Measurements from ENCODE around the gene PAX2. TPM values are rescaled to one million over a fixed set of nuclear protein-coding genes. Genes with fewer than 3 reads are reported as not detected.
"Not testable (repeated sequence)": the region's sequence is repeated elsewhere in the genome, so short reads cannot be mapped to it uniquely, and the experiment has no call there.

The PAX2 gene
- not detected for total RNA-seq

- DNase-seq (ENCODE audit: low spot score in 2 of 2), result no peak
- Histone ChIP-seq H3K36me3 (no peaks in the 10 kb centered on the region), H3K9me3 (no peaks in the 10 kb centered on the region), H3K27ac (no peak within 1 kb of the TSS), H3K27me3 (peaks cover 100% of the 10 kb centered on the region), H3K4me1 (peaks cover 72% of the 10 kb centered on the region), H3K4me3 (peak within 1 kb of the TSS; percentile 42)
- TF ChIP-seq POLR2A (IDR thresholded peaks at IDR 0.05) (no peak), CTCF (IDR thresholded peaks at IDR 0.05) (no peak), POLR2AphosphoS5 (IDR thresholded peaks at IDR 0.05) (no peak), EP300 (IDR thresholded peaks at IDR 0.05) (no peak)
- 2% methylated on average over 56 of the region's 75 CpGs for WGBS
Measured at GRCh38 chr10:100744987-100745881, at the start of gene PAX2. TSS of gene PAX2 (plus strand) at chr10:100745582. CDS start at chr10:100746261, 679 bp downstream.

GRCh38 chr10:100696477-100696901, 48.9 kb upstream of the PAX2 start:
- no peak overlapping the region for H3K4me3 ChIP-seq
- WGBS, result 36% methylated on average over 2 of the region's 2 CpGs

GRCh38 chr10:100697070-100697469, 48.3 kb upstream of the PAX2 start:
- H3K4me1 ChIP-seq, result no peaks in the 10 kb centered on the region
- DNase-seq (ENCODE audit: low spot score in 2 of 2), result no peak
- H3K9me3 ChIP-seq, result no peaks in the 10 kb centered on the region
- no peaks in the 10 kb centered on the region for H3K36me3 ChIP-seq
- TF ChIP-seq POLR2AphosphoS5 (IDR thresholded peaks at IDR 0.05) (no peak), POLR2A (IDR thresholded peaks at IDR 0.05) (no peak), EP300 (IDR thresholded peaks at IDR 0.05) (no peak), CTCF (IDR thresholded peaks at IDR 0.05) (no peak)
- peaks cover 46% of the 10 kb centered on the region for H3K27me3 ChIP-seq
- H3K4me3 ChIP-seq, result no peak overlapping the region
- no peak overlapping the region for H3K27ac ChIP-seq
- 67% methylated on average over 1 of the region's 1 CpG for WGBS

More at GRCh38 chr10:100696477-100696901, 48.9 kb upstream of the PAX2 start:
- Histone ChIP-seq H3K27me3 (peaks cover 49% of the 10 kb centered on the region), H3K27ac (no peak overlapping the region), H3K4me1 (no peaks in the 10 kb centered on the region), H3K9me3 (no peaks in the 10 kb centered on the region), H3K36me3 (no peaks in the 10 kb centered on the region)
- DNase-seq (ENCODE audit: low spot score in 2 of 2), result no peak
- no peak for TF ChIP-seq CTCF (IDR thresholded peaks at IDR 0.05)

- H3K4me1 ChIP-seq, result no peaks in the 10 kb centered on the region
- WGBS, result 70% methylated on average over 4 of the region's 4 CpGs
- no peak overlapping the region for H3K4me3 ChIP-seq
- no peak for TF ChIP-seq POLR2A (IDR thresholded peaks at IDR 0.05)
- TF ChIP-seq EP300 (IDR thresholded peaks at IDR 0.05), result no peak
- TF ChIP-seq CTCF (IDR thresholded peaks at IDR 0.05), result no peak
- TF ChIP-seq POLR2AphosphoS5 (IDR thresholded peaks at IDR 0.05), result no peak
- H3K36me3 ChIP-seq, result no peaks in the 10 kb centered on the region
- H3K27ac ChIP-seq, result no peak overlapping the region
- peaks cover 42% of the 10 kb centered on the region for H3K27me3 ChIP-seq
- no peak for DNase-seq (ENCODE audit: low spot score in 2 of 2)
- no peaks in the 10 kb centered on the region for H3K9me3 ChIP-seq
Measured at GRCh38 chr10:100697631-100698030, 47.8 kb upstream of the PAX2 start.

- H3K4me1 ChIP-seq; H3K27ac ChIP-seq; DNase-seq (ENCODE audit: low spot score in 2 of 2); H3K4me3 ChIP-seq; H3K9me3 ChIP-seq; H3K36me3 ChIP-seq: not testable (repeated sequence)
- WGBS, result 100% methylated on average over 1 of the region's 2 CpGs
- H3K27me3 ChIP-seq, result peaks cover 62% of the 10 kb centered on the region
Measured at GRCh38 chr10:100701704-100702103, 43.7 kb upstream of the PAX2 start.

Measured in suprapubic skin (tissue), 4 donors.